ENCODE data around the gene LMF2.

Gene LMF2

GRCh38 chr22:50460938-50461337, 46.6 kb downstream of the LMF2 start:
- DNase-seq, result no peak

- no peak for DNase-seq
These were observed 47.9 kb downstream of the LMF2 start for GRCh38 chr22:50459496-50460140.

- no peak for DNase-seq
These were observed 48.5 kb downstream of the LMF2 start for GRCh38 chr22:50459016-50459415.

GRCh38 chr22:50456466-50457234, 50.9 kb downstream of the LMF2 start:
- DNase-seq, result no peak

DNA sequence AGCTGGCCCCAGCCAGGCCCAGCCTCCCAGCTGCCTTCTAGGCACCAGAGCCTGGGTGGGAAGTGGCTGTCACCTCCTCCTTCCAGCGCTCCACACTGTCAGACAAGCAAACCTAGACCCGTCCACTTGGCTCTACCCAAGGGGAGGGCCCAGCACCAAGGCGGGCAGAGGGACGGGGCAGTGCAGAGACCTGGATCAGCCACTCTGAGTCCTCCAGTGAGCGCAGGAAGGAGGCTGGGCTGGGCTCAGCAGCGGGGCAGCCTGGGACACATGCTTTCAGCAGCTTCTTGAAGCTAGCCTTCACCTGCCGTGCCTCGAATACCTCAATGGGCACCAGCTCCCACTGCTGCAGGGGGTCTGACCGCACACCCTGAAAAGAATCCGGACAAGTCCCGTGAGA, 51.5 kb downstream of the LMF2 start:
- no peak for DNase-seq

DNA sequence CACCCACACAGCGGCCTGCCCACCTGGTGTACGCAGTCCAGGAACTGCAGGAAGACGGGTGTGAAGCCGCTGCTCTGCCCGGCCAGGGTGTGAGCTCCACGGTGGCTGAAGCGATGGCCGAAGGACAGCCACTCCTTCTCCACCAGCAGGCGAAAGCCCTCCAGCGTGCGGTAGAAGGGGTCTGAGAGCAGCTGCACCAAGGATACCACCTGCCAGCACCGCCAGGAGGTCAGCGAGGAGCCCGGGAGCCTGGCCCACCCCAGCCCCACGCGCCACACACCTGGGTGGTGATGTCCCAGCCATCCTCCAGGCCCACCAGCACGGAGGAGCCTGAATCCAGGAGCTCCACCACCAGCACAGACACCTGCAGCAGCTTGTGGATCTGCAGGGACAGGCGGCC, 52.3 kb downstream of the LMF2 start:
- no peak for DNase-seq

DNA sequence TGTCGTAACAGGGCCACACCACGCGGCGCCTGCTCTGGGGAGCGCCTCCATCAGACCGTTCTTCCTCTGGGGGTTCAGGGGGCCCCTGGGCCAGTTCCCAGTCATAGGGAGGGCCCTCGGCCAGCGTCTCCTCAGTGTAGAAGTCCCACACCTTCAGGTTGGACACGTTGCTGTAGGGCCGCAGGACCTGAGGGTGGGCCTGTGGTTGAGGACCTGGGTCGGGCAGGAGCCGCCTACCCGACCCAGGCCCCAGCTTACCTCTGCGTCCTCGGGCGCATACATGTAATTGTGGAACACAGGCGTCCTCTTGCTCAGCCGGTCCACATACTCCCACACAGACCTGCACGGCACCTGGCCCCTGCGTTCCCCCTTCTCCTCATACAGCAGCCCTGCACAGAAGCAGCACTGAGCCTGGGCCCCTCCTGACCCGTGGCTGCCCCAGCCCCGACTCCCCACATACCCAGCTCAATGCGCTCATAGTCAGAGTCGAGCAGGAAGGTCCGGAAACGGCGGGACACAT, 52.9 kb downstream of the LMF2 start:
- DNase-seq, result no peak

All from activated CD4-positive, CD25-positive, alpha-beta regulatory T cell (primary cell).